HL-60 (cell line): ENCODE results near the gene SLC5A5.
"Not testable (repeated sequence)": the region's sequence is repeated elsewhere in the genome, so short reads cannot be mapped to it uniquely, and the experiment has no call there.

Experiments
- DNase-seq, 2 experiments: peaks; one replicate each; pipeline ENCODE4 v3.0.0-alpha.2; 2010 to 2020; ENCODE audit warnings: low read depth in 1 of 2, low spot score in 1 of 2
- H3K27ac ChIP-seq: fragments of 250-450 bp; sonication (Bioruptor Pico); replicated peaks from 2 replicates; pipeline ENCODE4 v1.5.1; 2020; ENCODE audit warnings: mild to moderate bottlenecking, moderate library complexity
- H3K27me3 ChIP-seq: fragments of 250-450 bp; sonication (Bioruptor Pico); 2 replicates; pipeline ENCODE4 v1.5.1; 2021; ENCODE audit warnings: mild to moderate bottlenecking, moderate library complexity; ENCODE audit not compliant: insufficient read depth, poor library complexity, severe bottlenecking
- H3K4me3 ChIP-seq: replicated peaks from 2 replicates; pipeline ENCODE4 v1.5.1; 2011; ENCODE audit warnings: mild to moderate bottlenecking, control low read depth, low read length; ENCODE audit not compliant: insufficient read depth
- CTCF ChIP-seq: IDR thresholded peaks from one replicate; pipeline ENCODE4 v1.5.1; 2011; ENCODE audit warnings: low read length, control low read depth, inconsistent platforms; ENCODE audit not compliant: insufficient read depth
- GABPA ChIP-seq: IDR thresholded peaks from 2 replicates; pipeline ENCODE4 v1.6.1; 2012; ENCODE audit warnings: low read depth
- POLR2AphosphoS5 ChIP-seq: IDR thresholded peaks from 2 replicates; pipeline ENCODE4 v1.6.1; 2012; ENCODE audit warnings: low read depth
- REST ChIP-seq: IDR thresholded peaks from 2 replicates; pipeline ENCODE4 v1.6.1; 2012; ENCODE audit warnings: low read depth; ENCODE audit not compliant: insufficient replicate concordance
- SPI1 ChIP-seq: IDR thresholded peaks from 2 replicates; pipeline ENCODE4 v1.6.1; 2012; ENCODE audit warnings: low read depth, mild to moderate bottlenecking, borderline replicate concordance

The SLC5A5 gene

GRCh38 chr19:17886515-17886914 is 14.8 kb downstream of the SLC5A5 start:
- no peak overlapping the region for H3K27ac ChIP-seq
- H3K27me3 ChIP-seq = no peaks in the 10 kb centered on the region
- TF ChIP-seq GABPA = no peak
- TF ChIP-seq POLR2AphosphoS5 = no peak
- TF ChIP-seq REST = no peak
- TF ChIP-seq SPI1 = no peak
- no peak for TF ChIP-seq CTCF
- no peak for DNase-seq
- no peak overlapping the region for H3K4me3 ChIP-seq

GRCh38 chr19:17887221-17887620 is 15.5 kb downstream of the SLC5A5 start:
- H3K27me3 ChIP-seq, H3K4me3 ChIP-seq, DNase-seq, H3K27ac ChIP-seq: not testable (repeated sequence)

- TF ChIP-seq POLR2AphosphoS5 (no peak), REST (no peak), GABPA (no peak), SPI1 (no peak)
- Histone ChIP-seq H3K4me3 (no peak overlapping the region), H3K27ac (no peak overlapping the region), H3K27me3 (no peaks in the 10 kb centered on the region)
- DNase-seq = no peak
Observed at GRCh38 chr19:17888260-17888659, 16.5 kb downstream of the SLC5A5 start.

- H3K27me3 ChIP-seq = no peaks in the 10 kb centered on the region
- no peak overlapping the region for H3K27ac ChIP-seq
- TF ChIP-seq REST = peak; percentile 98
- TF ChIP-seq CTCF = no peak
- no peak for TF ChIP-seq SPI1
- TF ChIP-seq GABPA = no peak
- no peak for TF ChIP-seq POLR2AphosphoS5
- no peak for DNase-seq
- no peak overlapping the region for H3K4me3 ChIP-seq
Observed at GRCh38 chr19:17889609-17890214, 18.0 kb downstream of the SLC5A5 start.
